GM10248 (cell line): Measurements from ENCODE around the gene CBFA2T3.

Experiments used
- CTCF ChIA-PET: fragments of 300-600 bp; sonication (Branson Sonifier 250); formaldehyde crosslinking; extraction: SDS; loops from one replicate; lab custom pipeline; 2021; ENCODE audit warnings: antibody characterized with exemption; lab: Yijun Ruan, JAX
- POLR2A ChIA-PET: fragments of 350-650 bp; sonication (Branson Sonifier 250); formaldehyde crosslinking; extraction: SDS; loops from one replicate; lab custom pipeline; 2020; ENCODE audit warnings: antibody characterized with exemption; lab: Yijun Ruan, JAX
- DNase-seq: peaks from one replicate; pipeline ENCODE4 v3.0.0; 2012; ENCODE audit errors: extremely low spot score
- CTCF ChIP-seq: IDR thresholded peaks from 2 replicates; pipeline ENCODE4 v1.5.1; 2012; ENCODE audit warnings: mild to moderate bottlenecking, low read depth; ENCODE audit errors: extremely low read depth, missing control alignments, control extremely low read depth

Gene CBFA2T3

GRCh38 chr16:88886845-88887521 lies 90.0 kb downstream of the CBFA2T3 start:
- POLR2A ChIA-PET = no interaction called here
- no peak for DNase-seq

GRCh38 chr16:88886420-88886844 lies 90.6 kb downstream of the CBFA2T3 start:
- TF ChIP-seq CTCF = no peak
- ChIA-PET POLR2A (no interaction called here), CTCF (interaction anchor here (1.6 kb wide), 1 partner anchor 11 kb away, joined by 4 read pairs; no protein-coding TSS in a partner anchor)
- DNase-seq = no peak

More at GRCh38 chr16:88886845-88887521, 90.0 kb downstream of the CBFA2T3 start:
- TF ChIP-seq CTCF = no peak
- CTCF ChIA-PET = interaction anchor here (1.6 kb wide), 1 partner anchor 11 kb away, joined by 4 read pairs; no protein-coding TSS in a partner anchor

- ChIA-PET POLR2A (no interaction called here), CTCF (interaction anchor here (1.6 kb wide), 1 partner anchor 12 kb away, joined by 4 read pairs; no protein-coding TSS in a partner anchor)
- DNase-seq = no peak
- no peak for TF ChIP-seq CTCF
Measured at GRCh38 chr16:88885693-88886280, 91.2 kb downstream of the CBFA2T3 start.

GRCh38 chr16:88884569-88885271 lies 92.3 kb downstream of the CBFA2T3 start:
- DNase-seq = no peak
- ChIA-PET POLR2A (no interaction called here), CTCF (no interaction called here)
- TF ChIP-seq CTCF = no peak

- POLR2A ChIA-PET = no interaction called here
- no peak for DNase-seq
- no peak for TF ChIP-seq CTCF
- CTCF ChIA-PET = no interaction called here
Measured at GRCh38 chr16:88883946-88884345, 93.1 kb downstream of the CBFA2T3 start.

GRCh38 chr16:88883117-88883895 lies 93.7 kb downstream of the CBFA2T3 start:
- TF ChIP-seq CTCF = no peak
- POLR2A ChIA-PET = no interaction called here
- CTCF ChIA-PET = no interaction called here

More at GRCh38 chr16:88883117-88883895, 93.7 kb downstream of the CBFA2T3 start:
- DNase-seq = no peak
